ENCODE data around the gene CCDC43.
"Not testable (repeated sequence)": the region's sequence is repeated elsewhere in the genome, so short reads cannot be mapped to it uniquely, and the experiment has no call there.

Gene CCDC43

DNA sequence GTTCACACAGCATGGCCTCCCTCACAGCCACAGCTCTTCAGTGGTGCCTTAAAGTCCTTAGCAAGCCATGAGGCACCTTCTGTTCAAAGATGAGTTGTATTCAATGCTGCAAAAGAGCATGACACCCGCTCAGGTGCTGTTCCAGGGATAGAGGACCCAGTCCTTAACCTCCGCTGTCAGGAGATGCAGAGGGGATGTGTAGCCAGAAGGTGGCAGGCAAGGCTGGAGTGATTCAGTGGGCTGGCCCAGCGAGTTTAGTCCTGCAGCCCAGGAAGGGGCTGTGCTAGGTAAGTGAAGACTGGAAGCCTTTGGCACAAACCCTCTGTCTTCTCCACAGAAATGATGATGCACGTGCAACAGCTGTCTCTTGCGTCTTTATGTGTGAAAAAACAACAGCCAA is 44.2 kb upstream of the CCDC43 start:
- Histone ChIP-seq H3K18ac (ENCODE audit: low read length) (no peak overlapping the region), H3K4me3 (ENCODE audit: low read length in 2 of 2) (no peak overlapping the region), H2BK12ac (ENCODE audit: low read length) (no peak overlapping the region), H2AFZ (ENCODE audit: low read length) (no peak overlapping the region), H3K23ac (ENCODE audit: low read depth, low read length, poor library complexity) (no peak overlapping the region), H2AK5ac (ENCODE audit: low read depth, low read length) (no peak overlapping the region), H3K4ac (ENCODE audit: low read length) (no peak overlapping the region), H3K9ac (ENCODE audit: low read depth, low read length, poor library complexity) (no peak overlapping the region), H3K27me3 (ENCODE audit: control insufficient read depth in 3 of 3, insufficient read depth in 3 of 3, low read depth in 1 of 3, low read length in 3 of 3) (no peaks in the 10 kb centered on the region), H3K27ac (replicated peaks; ENCODE audit: low read length) (no peak overlapping the region), H3K4me1 (ENCODE audit: control insufficient read depth in 2 of 2, insufficient read depth in 1 of 2, low read depth in 1 of 2, low read length in 2 of 2) (no peaks in the 10 kb centered on the region), H3K9me3 (replicated peaks in 1 of 2; ENCODE audit: control insufficient read depth in 2 of 2, insufficient read depth in 1 of 2, low read depth in 1 of 2, low read length in 2 of 2) (no peaks in the 10 kb centered on the region), H4K8ac (ENCODE audit: low read depth, low read length) (no peak overlapping the region), H2BK5ac (ENCODE audit: low read length) (no peak overlapping the region), H2BK15ac (ENCODE audit: low read length) (no peak overlapping the region), H2BK120ac (ENCODE audit: low read depth, low read length) (no peak overlapping the region), H3K4me2 (ENCODE audit: insufficient read depth, low read length, poor library complexity, severe bottlenecking) (no peak overlapping the region), H4K91ac (ENCODE audit: low read depth, low read length, poor library complexity) (no peak overlapping the region), H3K79me1 (ENCODE audit: low read depth, low read length) (no peaks in the 10 kb centered on the region), H3K36me3 (replicated peaks in 1 of 2; ENCODE audit: control insufficient read depth in 2 of 2, insufficient read depth in 2 of 2, low read length in 2 of 2) (peaks cover 30 to 93% of the 10 kb centered on the region in 2 donors), H3K14ac (ENCODE audit: low read length) (no peak overlapping the region)
- no peak for DNase-seq (ENCODE audit: low spot score)
- no CpG with 5 or more reads among the region's 5 CpGs for WGBS, 2 donors (ENCODE audit: extremely low coverage in 2 of 2, insufficient read length in 2 of 2, insufficient replicate concordance in 1 of 2)

DNA sequence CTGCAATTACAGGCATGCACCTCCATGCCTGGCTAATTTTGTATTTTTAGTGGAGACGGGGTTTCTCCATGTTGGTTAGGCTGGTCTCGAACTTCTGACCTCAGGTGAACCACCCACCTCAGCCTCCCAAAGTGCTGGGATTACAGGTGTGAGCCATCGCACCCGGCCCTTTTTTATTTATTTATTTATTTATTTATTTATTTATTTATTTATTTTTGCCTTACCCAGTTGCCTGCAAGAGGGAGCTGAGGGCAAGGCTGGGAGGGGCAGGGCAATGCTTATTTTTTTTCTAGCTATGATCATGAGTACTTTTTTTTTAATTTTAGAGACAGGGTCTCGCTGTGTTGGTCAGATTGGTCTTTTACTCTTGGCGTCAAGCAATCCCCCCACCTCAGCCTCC is 36.5 kb upstream of the CCDC43 start:
- not testable (repeated sequence) for H2BK5ac ChIP-seq (ENCODE audit: low read length); H3K9me3 ChIP-seq (replicated peaks in 1 of 2; ENCODE audit: control insufficient read depth in 2 of 2, insufficient read depth in 1 of 2, low read depth in 1 of 2, low read length in 2 of 2); H3K27me3 ChIP-seq (ENCODE audit: control insufficient read depth in 3 of 3, insufficient read depth in 3 of 3, low read depth in 1 of 3, low read length in 3 of 3); H2BK12ac ChIP-seq (ENCODE audit: low read length); H2BK120ac ChIP-seq (ENCODE audit: low read depth, low read length); H4K91ac ChIP-seq (ENCODE audit: low read depth, low read length, poor library complexity); H3K4ac ChIP-seq (ENCODE audit: low read length); H3K14ac ChIP-seq (ENCODE audit: low read length); H3K4me3 ChIP-seq (ENCODE audit: low read length in 2 of 2); DNase-seq (ENCODE audit: low spot score); H2AFZ ChIP-seq (ENCODE audit: low read length); H3K23ac ChIP-seq (ENCODE audit: low read depth, low read length, poor library complexity); H2AK5ac ChIP-seq (ENCODE audit: low read depth, low read length); H3K79me1 ChIP-seq (ENCODE audit: low read depth, low read length); H2BK15ac ChIP-seq (ENCODE audit: low read length); H3K9ac ChIP-seq (ENCODE audit: low read depth, low read length, poor library complexity); H3K27ac ChIP-seq (replicated peaks; ENCODE audit: low read length); H3K4me2 ChIP-seq (ENCODE audit: insufficient read depth, low read length, poor library complexity, severe bottlenecking); H3K18ac ChIP-seq (ENCODE audit: low read length); H4K8ac ChIP-seq (ENCODE audit: low read depth, low read length); H3K4me1 ChIP-seq (ENCODE audit: control insufficient read depth in 2 of 2, insufficient read depth in 1 of 2, low read depth in 1 of 2, low read length in 2 of 2)
- WGBS, 2 donors (ENCODE audit: extremely low coverage in 2 of 2, insufficient read length in 2 of 2, insufficient replicate concordance in 1 of 2) = no CpG with 5 or more reads among the region's 6 CpGs
- peaks cover 13 to 89% of the 10 kb centered on the region in 2 donors for H3K36me3 ChIP-seq (replicated peaks in 1 of 2; ENCODE audit: control insufficient read depth in 2 of 2, insufficient read depth in 2 of 2, low read length in 2 of 2)

DNA sequence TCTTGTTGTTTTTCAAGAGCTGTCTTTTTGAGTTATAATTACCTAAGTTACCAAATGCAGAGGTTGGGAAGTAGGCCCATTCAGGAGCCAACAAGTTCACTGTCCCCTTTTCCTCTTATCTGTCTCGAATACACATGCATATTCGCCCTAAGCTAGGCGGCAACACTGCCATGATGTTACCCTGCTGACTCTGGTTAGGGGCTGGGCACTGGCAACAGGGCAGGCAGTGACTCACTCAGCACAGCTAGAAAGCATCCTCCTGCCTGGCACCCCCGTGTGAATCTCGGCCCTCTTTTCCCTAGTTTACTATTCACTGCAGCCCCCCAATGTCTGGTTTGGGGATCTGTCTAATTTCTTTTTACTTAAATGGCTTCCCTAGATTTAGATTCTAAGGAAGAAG is 32.7 kb upstream of the CCDC43 start:
- no peak overlapping the region for H2AFZ ChIP-seq (ENCODE audit: low read length)
- H3K18ac ChIP-seq (ENCODE audit: low read length) = no peak overlapping the region
- DNase-seq (ENCODE audit: low spot score) = no peak
- no peak overlapping the region for H4K91ac ChIP-seq (ENCODE audit: low read depth, low read length, poor library complexity)
- no peaks in the 10 kb centered on the region for H3K27me3 ChIP-seq (ENCODE audit: control insufficient read depth in 3 of 3, insufficient read depth in 3 of 3, low read depth in 1 of 3, low read length in 3 of 3)
- no CpG with 5 or more reads among the region's 5 CpGs for WGBS, 2 donors (ENCODE audit: extremely low coverage in 2 of 2, insufficient read length in 2 of 2, insufficient replicate concordance in 1 of 2)
- no peak overlapping the region for H2BK15ac ChIP-seq (ENCODE audit: low read length)
- no peak overlapping the region for H3K14ac ChIP-seq (ENCODE audit: low read length)
- H2BK5ac ChIP-seq (ENCODE audit: low read length) = no peak overlapping the region
- no peak overlapping the region for H3K9ac ChIP-seq (ENCODE audit: low read depth, low read length, poor library complexity)
- H3K79me1 ChIP-seq (ENCODE audit: low read depth, low read length) = no peaks in the 10 kb centered on the region
- peaks cover 11 to 90% of the 10 kb centered on the region in 2 donors for H3K36me3 ChIP-seq (replicated peaks in 1 of 2; ENCODE audit: control insufficient read depth in 2 of 2, insufficient read depth in 2 of 2, low read length in 2 of 2)
- no peak overlapping the region for H2BK120ac ChIP-seq (ENCODE audit: low read depth, low read length)
- no peak overlapping the region for H3K4ac ChIP-seq (ENCODE audit: low read length)
- H4K8ac ChIP-seq (ENCODE audit: low read depth, low read length) = no peak overlapping the region
- no peak overlapping the region for H3K4me2 ChIP-seq (ENCODE audit: insufficient read depth, low read length, poor library complexity, severe bottlenecking)
- H2BK12ac ChIP-seq (ENCODE audit: low read length) = no peak overlapping the region
- peaks cover 0 to 6% of the 10 kb centered on the region in 2 donors for H3K9me3 ChIP-seq (replicated peaks in 1 of 2; ENCODE audit: control insufficient read depth in 2 of 2, insufficient read depth in 1 of 2, low read depth in 1 of 2, low read length in 2 of 2)
- no peaks in the 10 kb centered on the region for H3K4me1 ChIP-seq (ENCODE audit: control insufficient read depth in 2 of 2, insufficient read depth in 1 of 2, low read depth in 1 of 2, low read length in 2 of 2)
- no peak overlapping the region for H3K4me3 ChIP-seq (ENCODE audit: low read length in 2 of 2)
- no peak overlapping the region for H2AK5ac ChIP-seq (ENCODE audit: low read depth, low read length)
- H3K27ac ChIP-seq (replicated peaks; ENCODE audit: low read length) = no peak overlapping the region
- no peak overlapping the region for H3K23ac ChIP-seq (ENCODE audit: low read depth, low read length, poor library complexity)

DNA sequence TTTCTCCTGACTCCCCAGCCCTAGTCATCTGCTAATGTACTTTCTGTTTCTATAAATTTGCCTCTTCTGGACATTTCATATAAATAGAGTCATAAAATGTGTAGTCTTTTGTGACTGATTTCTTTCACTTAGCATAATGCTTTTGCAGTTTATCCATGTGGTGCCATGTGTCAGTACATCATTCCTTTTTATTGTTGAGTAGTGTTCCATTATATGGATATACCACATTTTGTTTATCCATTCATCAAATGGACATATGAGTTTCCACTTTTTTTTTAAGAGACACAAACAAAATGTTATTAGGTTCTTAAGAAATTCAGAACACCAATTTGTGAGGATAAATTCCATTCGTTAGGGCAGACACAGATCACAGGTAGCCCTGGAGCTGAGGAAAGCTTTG is 29.9 kb upstream of the CCDC43 start:
- Histone ChIP-seq H3K9me3 (replicated peaks in 1 of 2; ENCODE audit: control insufficient read depth in 2 of 2, insufficient read depth in 1 of 2, low read depth in 1 of 2, low read length in 2 of 2) (peaks cover 0 to 6% of the 10 kb centered on the region in 2 donors), H3K27ac (replicated peaks; ENCODE audit: low read length) (no peak overlapping the region), H3K18ac (ENCODE audit: low read length) (no peak overlapping the region), H2BK5ac (ENCODE audit: low read length) (no peak overlapping the region), H2BK12ac (ENCODE audit: low read length) (no peak overlapping the region), H2AK5ac (ENCODE audit: low read depth, low read length) (no peak overlapping the region), H3K23ac (ENCODE audit: low read depth, low read length, poor library complexity) (no peak overlapping the region), H3K14ac (ENCODE audit: low read length) (no peak overlapping the region), H4K91ac (ENCODE audit: low read depth, low read length, poor library complexity) (no peak overlapping the region), H3K4me2 (ENCODE audit: insufficient read depth, low read length, poor library complexity, severe bottlenecking) (no peak overlapping the region), H3K4ac (ENCODE audit: low read length) (no peak overlapping the region), H3K9ac (ENCODE audit: low read depth, low read length, poor library complexity) (no peak overlapping the region), H3K27me3 (ENCODE audit: control insufficient read depth in 3 of 3, insufficient read depth in 3 of 3, low read depth in 1 of 3, low read length in 3 of 3) (no peaks in the 10 kb centered on the region), H2AFZ (ENCODE audit: low read length) (no peak overlapping the region), H2BK120ac (ENCODE audit: low read depth, low read length) (no peak overlapping the region), H2BK15ac (ENCODE audit: low read length) (no peak overlapping the region), H3K36me3 (replicated peaks in 1 of 2; ENCODE audit: control insufficient read depth in 2 of 2, insufficient read depth in 2 of 2, low read length in 2 of 2) (peaks cover 11 to 83% of the 10 kb centered on the region in 2 donors), H3K4me1 (ENCODE audit: control insufficient read depth in 2 of 2, insufficient read depth in 1 of 2, low read depth in 1 of 2, low read length in 2 of 2) (no peaks in the 10 kb centered on the region), H4K8ac (ENCODE audit: low read depth, low read length) (no peak overlapping the region), H3K4me3 (ENCODE audit: low read length in 2 of 2) (no peak overlapping the region), H3K79me1 (ENCODE audit: low read depth, low read length) (no peaks in the 10 kb centered on the region)
- no peak for DNase-seq (ENCODE audit: low spot score)
- no CpG with 5 or more reads among the region's 1 CpG for WGBS, 2 donors (ENCODE audit: extremely low coverage in 2 of 2, insufficient read length in 2 of 2, insufficient replicate concordance in 1 of 2)

All from neuronal stem cell (in vitro differentiated cells).